Right ventricle myocardium superior (tissue), 1 donor: ENCODE measurements around the gene OR5AN1. TPM values are rescaled to one million over a fixed set of nuclear protein-coding genes. Genes with fewer than 3 reads are reported as not detected.

ENCODE experiments used
- ATAC-seq: fragments of 200-7000 bp; cut with Tn5 transposase; one replicate; pipeline ENCODE4 v1.9.1; 2020; ENCODE audit warnings: mild to moderate bottlenecking; ENCODE audit not compliant: poor library complexity
- DNase-seq: peaks from one replicate; pipeline ENCODE4 v3.0.0-alpha.2; 2020
- intact Hi-C: fragments of 100-400 bp; cut with DNase I; formaldehyde crosslinking; loops from one replicate; pipeline ENCODE4 v1.11.2; 2022
- total RNA-seq: library from RNA; stranded (reverse); fragmentation: NEBNext Ultra II Directional; extraction: Animal tissue kit (Norgen Biotek cat#: 25700); gene quantifications from one replicate; pipeline ENCODE4 v1.2.1, GENCODE V29; 2021
- donor health status: DM: no; HTN: yes; CAD: no; lungs with severe emphysema.

OR5AN1 gene
- total RNA-seq, 1 donor from 2014 or later, result not detected

GRCh38 chr11:59416613-59417012 lies 57.9 kb downstream of the OR5AN1 start:
- intact Hi-C loops, result no loop called here
- DNase-seq, result no peak
- no peak for ATAC-seq

GRCh38 chr11:59417023-59417422 lies 58.3 kb downstream of the OR5AN1 start:
- intact Hi-C loops, result no loop called here
- no peak for ATAC-seq
- DNase-seq, result no peak

- ATAC-seq (no peak), DNase-seq (no peak)
- intact Hi-C loops, result no loop called here
These were observed 59.5 kb downstream of the OR5AN1 start for GRCh38 chr11:59418156-59418555.

Other genes with a start within 250 kb of the OR5AN1 start
- gene FAM111A, start 216.0 kb upstream of the OR5AN1 start, total RNA-seq, result 8.8 TPM
- 1.7 TPM for gene DTX4, start 186.8 kb upstream of the OR5AN1 start, total RNA-seq
- gene MPEG1, start 146.0 kb upstream of the OR5AN1 start, total RNA-seq, result 13.8 TPM
- gene OR5A2, start 67.5 kb downstream of the OR5AN1 start, total RNA-seq, result not detected
- gene OR5A1, start 77.6 kb downstream of the OR5AN1 start, total RNA-seq, result not detected
- not detected for gene OR4D6, start 98.1 kb downstream of the OR5AN1 start, total RNA-seq
- not detected for gene OR4D10, start 114.4 kb downstream of the OR5AN1 start, total RNA-seq
- not detected for gene OR4D11, start 144.7 kb downstream of the OR5AN1 start, total RNA-seq
- not detected for gene OR4D9, start 152.6 kb downstream of the OR5AN1 start, total RNA-seq